Measurements from ENCODE around the gene LRRC26. TPM values are rescaled to one million over a fixed set of nuclear protein-coding genes. Genes with fewer than 3 reads are reported as not detected.

LRRC26 gene
- polyA plus RNA-seq, 1 experiment = not detected

- Histone ChIP-seq H3K9me3 (ENCODE audit: control insufficient read depth, insufficient read depth, low read length) (peaks cover 6% of the 10 kb centered on the region; the same call in 1 of the 2 replicates), H3K4me3 (ENCODE audit: low read depth, low read length) (peak overlapping the region; percentile 77), H3K27me3 (ENCODE audit: control insufficient read depth, insufficient read depth, low read length) (no peaks in the 10 kb centered on the region), H3K27ac (ENCODE audit: low read depth, low read length) (peak overlapping the region; percentile 31)
- DNase-seq (ENCODE audit: low read depth, low spot score) = peak; percentile 75
- POLR2A ChIA-PET = interaction anchor here (0.6 to 2.6 kb wide), 13 partner anchors 10 to 401 kb away, joined by 3 to 28 read pairs (median 4); partner anchors contain the start of genes GRIN1, MAN1B1, SSNA1 and TPRN
- TF ChIP-seq, protein P1, sequence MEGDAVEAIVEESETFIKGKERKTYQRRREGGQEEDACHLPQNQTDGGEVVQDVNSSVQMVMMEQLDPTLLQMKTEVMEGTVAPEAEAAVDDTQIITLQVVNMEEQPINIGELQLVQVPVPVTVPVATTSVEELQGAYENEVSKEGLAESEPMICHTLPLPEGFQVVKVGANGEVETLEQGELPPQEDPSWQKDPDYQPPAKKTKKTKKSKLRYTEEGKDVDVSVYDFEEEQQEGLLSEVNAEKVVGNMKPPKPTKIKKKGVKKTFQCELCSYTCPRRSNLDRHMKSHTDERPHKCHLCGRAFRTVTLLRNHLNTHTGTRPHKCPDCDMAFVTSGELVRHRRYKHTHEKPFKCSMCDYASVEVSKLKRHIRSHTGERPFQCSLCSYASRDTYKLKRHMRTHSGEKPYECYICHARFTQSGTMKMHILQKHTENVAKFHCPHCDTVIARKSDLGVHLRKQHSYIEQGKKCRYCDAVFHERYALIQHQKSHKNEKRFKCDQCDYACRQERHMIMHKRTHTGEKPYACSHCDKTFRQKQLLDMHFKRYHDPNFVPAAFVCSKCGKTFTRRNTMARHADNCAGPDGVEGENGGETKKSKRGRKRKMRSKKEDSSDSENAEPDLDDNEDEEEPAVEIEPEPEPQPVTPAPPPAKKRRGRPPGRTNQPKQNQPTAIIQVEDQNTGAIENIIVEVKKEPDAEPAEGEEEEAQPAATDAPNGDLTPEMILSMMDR (IDR thresholded peaks at IDR 0.05; ENCODE audit: low read depth, low read length) = no peak
- CTCF ChIA-PET = interaction anchor here (0.6 to 0.8 kb wide), 2 partner anchors 9 to 98 kb away, joined by 3 to 11 read pairs; partner anchors contain the start of genes GRIN1 and RNF224
Measured at GRCh38 chr9:137129456-137130175, 40.2 kb downstream of the LRRC26 start.

GRCh38 chr9:137128862-137129455 is 40.9 kb downstream of the LRRC26 start:
- H3K4me3 ChIP-seq (ENCODE audit: low read depth, low read length) = peak overlapping the region; percentile 77
- TF ChIP-seq, protein P1 (IDR thresholded peaks at IDR 0.05; ENCODE audit: low read depth, low read length) = no peak
- ChIA-PET CTCF (interaction anchor here (0.6 to 0.9 kb wide), 3 partner anchors 10 to 108 kb away, joined by 3 to 11 read pairs (median 4); partner anchors contain the start of genes GRIN1 and RNF224), POLR2A (interaction anchor here (0.9 to 2.6 kb wide), 9 partner anchors 12 to 400 kb away, joined by 3 to 28 read pairs (median 7); partner anchors contain the start of genes SSNA1, TPRN and TUBB4B)
- no peak for DNase-seq (ENCODE audit: low read depth, low spot score)
- peak overlapping the region; percentile 31 for H3K27ac ChIP-seq (ENCODE audit: low read depth, low read length)
- no peaks in the 10 kb centered on the region for H3K27me3 ChIP-seq (ENCODE audit: control insufficient read depth, insufficient read depth, low read length)
- peaks cover 6% of the 10 kb centered on the region; the same call in 1 of the 2 replicates for H3K9me3 ChIP-seq (ENCODE audit: control insufficient read depth, insufficient read depth, low read length)

- POLR2A ChIA-PET = interaction anchor here (0.8 kb wide), 1 partner anchor 73 kb away, joined by 4 read pairs; no protein-coding TSS in a partner anchor
- Histone ChIP-seq H3K27ac (ENCODE audit: low read depth, low read length) (no peak overlapping the region), H3K4me3 (ENCODE audit: low read depth, low read length) (peak overlapping the region; percentile 77), H3K9me3 (ENCODE audit: control insufficient read depth, insufficient read depth, low read length) (peaks cover 6% of the 10 kb centered on the region; the same call in 1 of the 2 replicates), H3K27me3 (ENCODE audit: control insufficient read depth, insufficient read depth, low read length) (no peaks in the 10 kb centered on the region)
- no peak for DNase-seq (ENCODE audit: low read depth, low spot score)
- CTCF ChIA-PET = interaction anchor here (0.7 to 0.9 kb wide), 2 partner anchors 12 to 108 kb away, joined by 4 to 6 read pairs; no protein-coding TSS in a partner anchor
- TF ChIP-seq, protein P1 (IDR thresholded peaks at IDR 0.05; ENCODE audit: low read depth, low read length) = no peak
Measured at GRCh38 chr9:137128158-137128861, 41.5 kb downstream of the LRRC26 start.

- POLR2A ChIA-PET = interaction anchor here (0.8 kb wide), 1 partner anchor 73 kb away, joined by 4 read pairs; no protein-coding TSS in a partner anchor
- no peak for DNase-seq (ENCODE audit: low read depth, low spot score)
- TF ChIP-seq, protein P1 (IDR thresholded peaks at IDR 0.05; ENCODE audit: low read depth, low read length) = no peak
- CTCF ChIA-PET = interaction anchor here (0.6 to 0.7 kb wide), 2 partner anchors 9 to 13 kb away, joined by 4 to 6 read pairs; no protein-coding TSS in a partner anchor
- Histone ChIP-seq H3K27me3 (ENCODE audit: control insufficient read depth, insufficient read depth, low read length) (no peaks in the 10 kb centered on the region), H3K9me3 (ENCODE audit: control insufficient read depth, insufficient read depth, low read length) (peaks cover 6% of the 10 kb centered on the region; the same call in 1 of the 2 replicates), H3K4me3 (ENCODE audit: low read depth, low read length) (peak overlapping the region; percentile 32), H3K27ac (ENCODE audit: low read depth, low read length) (no peak overlapping the region)
Measured at GRCh38 chr9:137127301-137128157, 42.3 kb downstream of the LRRC26 start.
